ENCODE results near the gene IP6K3. TPM values are rescaled to one million over a fixed set of nuclear protein-coding genes. Genes with fewer than 3 reads are reported as not detected.

The IP6K3 gene
- total and polyA plus RNA-seq, 2 experiments from 2014 or later = 0.14 to 0.16 TPM

GRCh38 chr6:33694401-33694931 is 52.2 kb downstream of the IP6K3 start:
- Histone ChIP-seq H3K9me2 (ENCODE audit: insufficient read depth) (no peaks in the 10 kb centered on the region), H3K27me3 (ENCODE audit: insufficient read depth) (no peaks in the 10 kb centered on the region), H3K4me2 (no peak overlapping the region), H3K4me3 (no peak overlapping the region), H3K79me2 (replicated peaks; ENCODE audit: insufficient read depth) (no peaks in the 10 kb centered on the region), H3F3A (replicated peaks; ENCODE audit: low read depth) (no peaks in the 10 kb centered on the region), H3K36me3 (ENCODE audit: insufficient read depth) (peaks cover 9% of the 10 kb centered on the region; the same call in 1 of the 2 replicates), H2AFZ (no peak overlapping the region), H3K27ac (ENCODE audit: low read depth) (no peak overlapping the region), H4K20me1 (replicated peaks; ENCODE audit: insufficient read depth) (peaks cover 2% of the 10 kb centered on the region; the same call in 1 of the 2 replicates), H3K4me1 (ENCODE audit: insufficient read depth) (no peaks in the 10 kb centered on the region)
- ATAC-seq (no peak), DNase-seq (ENCODE audit: low spot score) (no peak)
- Mint-ChIP-seq H3K36me3 (ENCODE audit: low read depth) (peaks cover 63% of the 10 kb centered on the region), H3K9me3 (no peaks in the 10 kb centered on the region), H3K27ac (no peak overlapping the region), H3K4me3 (no peak overlapping the region), H3K4me1 (peaks cover 28% of the 10 kb centered on the region), H3K27me3 (ENCODE audit: insufficient read depth, low read depth, poor library complexity) (peaks cover 24% of the 10 kb centered on the region)
- TF ChIP-seq NANOG (IDR thresholded peaks at IDR 0.05; ENCODE audit: borderline replicate concordance) (no peak), EZH2 (IDR thresholded peaks at IDR 0.05; ENCODE audit: low read depth, unreplicated experiment) (no peak), ZNF114 (CRISPR knock-in tag; IDR thresholded peaks at IDR 0.05) (no peak), STAT1 (IDR thresholded peaks at IDR 0.05; ENCODE audit: unreplicated experiment) (no peak)

DNA sequence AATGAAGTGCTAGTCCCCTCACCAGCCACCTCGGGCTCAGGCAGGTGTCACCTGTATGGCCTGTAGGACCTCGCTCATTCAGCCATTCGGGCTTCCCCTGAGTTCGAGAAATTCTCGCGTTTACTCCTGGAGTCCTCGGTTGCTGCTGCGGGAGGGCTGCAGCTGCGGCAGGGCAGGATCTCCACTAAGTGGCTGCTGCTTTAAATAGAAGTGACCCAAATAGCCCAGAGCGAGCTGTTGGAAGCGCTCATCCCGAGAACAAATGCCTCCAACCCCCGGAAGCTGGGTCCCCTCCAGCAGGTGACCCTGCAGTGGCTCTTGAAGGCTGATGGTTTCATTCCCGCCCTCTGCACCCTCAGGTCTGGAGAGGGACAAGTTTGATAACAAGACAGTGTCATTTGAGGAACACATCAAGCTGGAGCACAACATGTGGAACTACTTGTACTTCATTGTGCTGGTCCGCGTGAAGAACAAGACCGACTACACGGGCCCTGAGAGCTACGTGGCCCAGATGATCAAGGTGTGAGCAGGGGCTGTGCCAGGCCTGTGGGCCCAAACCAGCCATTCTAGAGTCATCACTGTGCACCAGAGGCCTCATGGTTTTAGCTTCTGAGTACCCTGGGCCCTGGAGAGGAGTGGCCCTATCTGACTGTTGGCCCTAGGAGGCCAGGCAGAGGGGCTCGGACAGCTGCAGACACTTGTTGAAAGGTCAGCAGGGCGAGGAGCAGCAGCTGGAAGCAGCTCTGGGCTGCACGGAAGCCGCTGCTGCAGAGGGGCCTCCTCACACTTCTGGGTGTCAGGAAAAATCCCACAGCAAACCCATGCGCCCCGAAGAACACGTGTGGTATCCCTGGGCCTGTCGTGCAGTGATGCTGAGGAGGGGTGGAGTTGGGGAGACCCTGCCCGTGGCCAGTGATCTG is 53.3 kb downstream of the IP6K3 start:
- H3K4me1 Mint-ChIP-seq = peaks cover 28% of the 10 kb centered on the region
- peaks cover 62% of the 10 kb centered on the region for H3K36me3 Mint-ChIP-seq (ENCODE audit: low read depth)

More for the DNA sequence above, 53.3 kb downstream of the IP6K3 start:
- Histone ChIP-seq H4K20me1 (replicated peaks; ENCODE audit: insufficient read depth) (no peaks in the 10 kb centered on the region; the same call in 1 of the 2 replicates), H3K27me3 (ENCODE audit: insufficient read depth) (no peaks in the 10 kb centered on the region), H3K4me2 (no peak overlapping the region), H3K27ac (ENCODE audit: low read depth) (no peak overlapping the region), H2AFZ (no peak overlapping the region), H3K36me3 (ENCODE audit: insufficient read depth) (peaks cover 10% of the 10 kb centered on the region; the same call in 1 of the 2 replicates), H3K4me3 (no peak overlapping the region), H3K79me2 (replicated peaks; ENCODE audit: insufficient read depth) (no peaks in the 10 kb centered on the region), H3K4me1 (ENCODE audit: insufficient read depth) (no peaks in the 10 kb centered on the region), H3K9me2 (ENCODE audit: insufficient read depth) (no peaks in the 10 kb centered on the region), H3F3A (replicated peaks; ENCODE audit: low read depth) (no peaks in the 10 kb centered on the region)
- Mint-ChIP-seq H3K4me3 (no peak overlapping the region), H3K27me3 (ENCODE audit: insufficient read depth, low read depth, poor library complexity) (peaks cover 24% of the 10 kb centered on the region), H3K27ac (no peak overlapping the region), H3K9me3 (no peaks in the 10 kb centered on the region)
- ATAC-seq (no peak), DNase-seq (ENCODE audit: low spot score) (no peak)
- TF ChIP-seq CTCF (conservative IDR thresholded peaks at IDR 0.05; ENCODE audit: low read depth in 2 of 2) (no peak), EZH2phosphoT487 (IDR thresholded peaks at IDR 0.05; ENCODE audit: unreplicated experiment) (no peak), EZH2 (IDR thresholded peaks at IDR 0.05; ENCODE audit: low read depth, unreplicated experiment) (no peak), CREB1 (CRISPR knock-in tag; IDR thresholded peaks at IDR 0.05; ENCODE audit: low read depth) (no peak), POLR2AphosphoS5 (IDR thresholded peaks at IDR 0.05; ENCODE audit: low read depth) (no peak), ZNF114 (CRISPR knock-in tag; IDR thresholded peaks at IDR 0.05) (no peak)
- TF ChIP-seq, protein P1, sequence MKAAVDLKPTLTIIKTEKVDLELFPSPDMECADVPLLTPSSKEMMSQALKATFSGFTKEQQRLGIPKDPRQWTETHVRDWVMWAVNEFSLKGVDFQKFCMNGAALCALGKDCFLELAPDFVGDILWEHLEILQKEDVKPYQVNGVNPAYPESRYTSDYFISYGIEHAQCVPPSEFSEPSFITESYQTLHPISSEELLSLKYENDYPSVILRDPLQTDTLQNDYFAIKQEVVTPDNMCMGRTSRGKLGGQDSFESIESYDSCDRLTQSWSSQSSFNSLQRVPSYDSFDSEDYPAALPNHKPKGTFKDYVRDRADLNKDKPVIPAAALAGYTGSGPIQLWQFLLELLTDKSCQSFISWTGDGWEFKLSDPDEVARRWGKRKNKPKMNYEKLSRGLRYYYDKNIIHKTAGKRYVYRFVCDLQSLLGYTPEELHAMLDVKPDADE (IDR thresholded peaks at IDR 0.05) = no peak

Data from GM23338 (cell line).